NCI-H1417 treated with DMSO at 0.1 percent for 48 hours (cell line): ENCODE data around the gene ATP6V0D1.
"Not testable (repeated sequence)": the region's sequence is repeated elsewhere in the genome, so short reads cannot be mapped to it uniquely, and the experiment has no call there.

Experiments
- DNase-seq: peaks from one replicate; lab custom pipeline; 2025; lab: John Stamatoyannopoulos, UW

ATP6V0D1 gene

GRCh38 chr16:67504031-67505021, 23.4 kb upstream of the ATP6V0D1 start:
- DNase-seq = no peak

- DNase-seq = no peak
These were observed 18.1 kb upstream of the ATP6V0D1 start for GRCh38 chr16:67499106-67499505.

DNA sequence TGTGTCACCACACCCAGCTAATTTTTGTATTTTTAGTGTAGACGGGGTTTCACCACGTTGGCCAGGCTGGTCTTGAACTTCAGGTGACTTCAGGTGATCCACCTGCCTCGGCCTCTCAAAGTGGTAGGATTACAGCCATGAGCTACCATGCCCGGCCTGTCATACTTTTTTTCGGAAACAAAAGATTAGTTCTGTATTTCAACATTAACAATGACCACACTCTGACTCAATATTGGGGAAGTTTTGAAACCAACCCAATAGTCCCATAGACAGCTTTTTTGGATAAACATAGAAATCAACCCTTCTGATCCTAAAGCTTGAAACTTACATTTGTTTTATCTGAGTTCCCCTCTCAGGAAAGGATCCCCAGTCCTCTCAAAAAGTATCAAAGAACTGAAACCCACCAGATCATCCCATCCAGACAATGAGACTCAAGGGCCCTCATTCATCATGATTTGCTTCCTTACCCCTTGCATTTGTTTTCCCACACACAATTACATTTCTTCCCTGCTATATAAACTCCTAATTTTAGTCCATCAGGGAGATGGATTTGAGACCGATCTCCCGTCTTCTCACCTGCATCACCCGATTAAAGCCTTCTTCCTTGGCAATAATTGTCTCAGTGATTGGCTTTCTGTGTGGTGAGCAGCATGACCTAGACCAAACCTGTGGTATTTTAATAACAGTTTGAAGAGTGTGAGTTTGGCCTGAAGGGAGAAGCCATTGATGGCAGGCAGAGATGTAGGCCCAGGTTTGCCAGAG, 9.6 kb upstream of the ATP6V0D1 start:
- no peak for DNase-seq

GRCh38 chr16:67489401-67490083, 8.6 kb upstream of the ATP6V0D1 start:
- no peak for DNase-seq

DNA sequence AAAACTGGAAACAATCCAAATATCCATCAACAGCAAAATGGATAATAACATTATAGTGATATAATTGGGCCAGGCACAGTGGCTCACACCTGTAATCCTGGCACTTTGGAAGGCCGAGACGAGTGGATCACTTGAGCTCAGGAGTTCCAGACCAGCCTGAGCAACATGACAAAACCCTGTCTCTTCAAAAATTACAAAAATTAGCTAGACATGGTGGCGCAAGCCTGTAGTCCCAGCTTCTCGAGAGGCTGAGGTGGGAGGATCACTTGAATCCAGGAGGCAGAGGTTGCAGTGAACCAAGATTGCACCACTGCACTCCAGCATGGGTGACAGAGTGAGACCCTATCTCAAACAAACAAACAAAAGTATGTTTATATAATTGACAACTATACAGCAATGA, 6.6 kb upstream of the ATP6V0D1 start:
- DNase-seq = not testable (repeated sequence)

DNA sequence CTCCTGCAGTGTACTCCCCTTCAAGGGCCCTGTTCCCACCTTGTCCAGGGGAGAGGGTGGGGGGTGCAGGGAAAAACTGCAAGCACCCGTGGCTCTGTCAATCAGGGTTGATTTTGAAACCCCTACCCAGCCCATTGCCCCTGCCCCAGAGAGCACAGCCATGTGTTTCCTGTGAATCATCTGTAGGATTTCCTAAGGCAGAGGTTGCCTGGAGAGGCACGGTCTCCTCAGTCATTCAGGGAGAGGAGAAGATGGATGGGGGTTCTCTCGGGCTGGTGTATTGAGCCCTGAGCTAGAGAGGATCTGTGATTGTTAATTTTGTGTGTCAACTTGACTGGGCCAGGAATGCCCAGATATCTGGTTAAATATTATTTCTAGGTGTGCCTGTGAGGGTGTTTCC, 5.8 kb upstream of the ATP6V0D1 start:
- DNase-seq = no peak

- no peak for DNase-seq
These were observed 3.0 kb upstream of the ATP6V0D1 start for GRCh38 chr16:67483731-67484525.

DNA sequence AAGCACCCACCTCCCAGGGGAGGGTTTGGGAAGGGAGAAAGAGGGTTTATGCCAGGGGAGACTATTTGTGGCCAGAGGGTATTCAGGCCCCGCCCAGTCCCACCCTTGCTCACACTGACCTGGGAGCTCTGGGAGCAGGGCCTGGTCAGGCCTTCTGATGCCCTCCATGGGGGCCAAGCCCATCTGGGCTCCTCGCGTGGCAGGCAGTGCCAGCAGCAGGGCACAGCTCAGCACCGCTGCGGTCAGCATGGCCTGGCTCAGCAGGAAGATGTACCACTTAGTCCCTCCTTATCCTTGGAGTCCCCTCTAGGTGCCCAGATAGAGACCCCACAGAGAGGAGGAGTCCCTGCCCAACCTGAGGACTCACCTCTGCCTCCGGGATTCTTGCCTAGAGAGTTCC, 2.2 kb upstream of the ATP6V0D1 start, which contains the start of gene AGRP:
AGRP (minus strand) TSS at position 398 of the 400 bp plus-strand sequence; CDS start at position 249, 149 bp downstream.
- no peak for DNase-seq

GRCh38 chr16:67482233-67482924, 1.4 kb upstream of the ATP6V0D1 start:
- DNase-seq = no peak

DNA sequence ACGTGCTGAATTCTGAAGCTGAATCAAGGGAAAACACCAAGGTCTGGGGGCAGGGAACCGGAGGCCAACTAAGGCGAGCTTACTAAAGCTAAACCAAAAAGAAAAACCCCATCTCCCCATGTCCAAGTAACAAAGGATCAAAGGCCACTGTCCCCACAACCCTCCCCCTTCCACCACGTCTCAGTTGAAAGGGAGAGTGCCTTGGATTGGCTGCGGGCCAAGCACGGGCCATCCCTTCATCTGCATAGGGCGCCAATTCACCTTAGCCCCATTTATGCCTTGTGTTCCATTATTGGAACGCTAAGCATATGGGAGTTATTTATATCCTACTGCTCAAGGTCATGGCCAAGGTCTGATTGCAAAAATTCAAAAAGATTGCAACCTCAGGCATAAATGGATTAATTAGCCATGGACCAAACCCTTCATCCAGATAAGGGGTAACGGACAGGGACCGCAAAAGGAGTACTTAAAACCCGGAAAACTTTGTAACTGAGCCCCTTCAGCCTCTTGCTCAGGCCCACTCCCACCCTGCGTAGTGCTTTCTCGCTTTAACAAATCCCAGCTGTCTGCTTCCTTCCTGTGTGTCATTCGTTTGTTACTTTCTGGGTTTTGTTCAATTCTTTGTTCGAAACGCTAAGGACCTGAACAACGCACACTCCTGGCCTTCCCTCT, 740 bp upstream of the ATP6V0D1 start:
- no peak for DNase-seq

- no peak for DNase-seq
These were observed 2.9 kb downstream of the ATP6V0D1 start for GRCh38 chr16:67477960-67478554.

DNA sequence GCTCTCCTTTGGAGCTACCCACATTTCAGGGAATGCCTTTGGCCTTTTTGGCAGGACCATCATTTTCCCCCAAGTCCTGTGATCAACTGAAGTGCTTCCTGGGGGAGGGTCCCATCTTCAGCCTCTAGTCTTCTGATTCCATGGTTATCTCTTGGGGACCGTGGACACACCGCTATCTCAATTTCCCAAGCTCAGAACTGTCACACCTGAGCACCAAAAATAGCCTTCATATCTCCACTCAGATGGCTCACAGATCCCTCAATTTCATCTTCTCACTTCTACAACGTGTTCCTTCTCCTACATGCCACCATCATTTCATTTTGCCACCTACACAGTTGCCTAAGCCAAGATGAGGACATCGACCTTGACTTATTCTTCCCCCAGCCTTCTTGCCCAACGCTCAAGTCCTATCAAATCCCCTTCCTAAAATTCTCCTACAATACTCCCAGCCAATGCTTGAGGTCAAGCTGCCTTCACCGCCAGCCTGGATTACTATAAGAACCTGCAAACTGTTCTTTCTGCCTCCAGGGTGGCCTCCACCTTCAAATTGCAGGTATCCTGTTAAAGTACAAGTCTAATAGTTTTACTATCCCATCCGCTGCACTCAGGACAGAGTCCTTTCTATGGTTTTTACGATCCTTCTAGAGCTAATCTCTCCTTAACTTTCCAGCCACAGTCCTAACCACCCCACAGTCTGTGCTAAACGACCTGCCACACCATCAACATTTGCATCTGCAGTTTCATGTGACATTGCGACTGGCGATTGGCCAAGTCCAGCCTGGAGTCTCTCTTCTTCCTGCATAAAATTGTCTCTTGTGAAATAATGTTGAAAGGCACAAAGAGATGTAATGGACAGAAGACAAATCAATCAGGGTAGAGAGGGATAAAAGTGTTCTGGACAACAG, 6.2 kb downstream of the ATP6V0D1 start:
- no peak for DNase-seq

GRCh38 chr16:67471758-67472384, 9.1 kb downstream of the ATP6V0D1 start:
- no peak for DNase-seq

GRCh38 chr16:67470359-67470758, 10.6 kb downstream of the ATP6V0D1 start:
- no peak for DNase-seq

GRCh38 chr16:67468731-67469130, 12.2 kb downstream of the ATP6V0D1 start:
- DNase-seq = no peak

GRCh38 chr16:67466581-67466980, 14.4 kb downstream of the ATP6V0D1 start:
- DNase-seq = no peak

DNA sequence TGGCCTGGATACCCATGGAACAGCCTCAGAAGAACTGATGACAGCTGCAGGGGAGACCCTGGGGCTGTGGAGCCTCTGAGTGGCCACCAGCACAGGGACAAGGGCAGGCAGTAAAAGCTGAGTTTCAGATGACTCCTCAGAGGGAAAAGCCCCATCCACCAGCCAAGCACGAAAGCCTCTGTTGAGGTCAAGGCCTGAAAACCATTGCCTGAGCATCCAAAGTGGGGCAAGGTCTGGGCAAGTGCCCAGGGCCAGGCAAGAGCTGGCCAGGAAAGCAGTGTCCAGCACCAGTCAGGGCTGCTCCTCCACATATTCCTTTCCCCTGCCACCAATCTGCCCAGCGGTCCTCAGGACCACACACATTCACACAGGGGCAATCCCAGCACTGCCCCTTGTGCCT, 16.4 kb downstream of the ATP6V0D1 start:
- DNase-seq = no peak

GRCh38 chr16:67463691-67464090, 17.3 kb downstream of the ATP6V0D1 start:
- DNase-seq = no peak
